ENCODE data around the gene B4GALT6. TPM values are rescaled to one million over a fixed set of nuclear protein-coding genes. Genes with fewer than 3 reads are reported as not detected.
"Not testable (repeated sequence)": the region's sequence is repeated elsewhere in the genome, so short reads cannot be mapped to it uniquely, and the experiment has no call there.

B4GALT6 gene, protein sequence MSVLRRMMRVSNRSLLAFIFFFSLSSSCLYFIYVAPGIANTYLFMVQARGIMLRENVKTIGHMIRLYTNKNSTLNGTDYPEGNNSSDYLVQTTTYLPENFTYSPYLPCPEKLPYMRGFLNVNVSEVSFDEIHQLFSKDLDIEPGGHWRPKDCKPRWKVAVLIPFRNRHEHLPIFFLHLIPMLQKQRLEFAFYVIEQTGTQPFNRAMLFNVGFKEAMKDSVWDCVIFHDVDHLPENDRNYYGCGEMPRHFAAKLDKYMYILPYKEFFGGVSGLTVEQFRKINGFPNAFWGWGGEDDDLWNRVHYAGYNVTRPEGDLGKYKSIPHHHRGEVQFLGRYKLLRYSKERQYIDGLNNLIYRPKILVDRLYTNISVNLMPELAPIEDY
- total RNA-seq: 10 to 100 TPM in 1 of 4 donors, 1 to 10 TPM in 3; 5.0 to 20.7 (median 6.0) TPM

- Histone ChIP-seq H3K27me3 (no peaks in the 10 kb centered on the region), H3K4me1 (peaks cover 0 to 11% (median 5%) of the 10 kb centered on the region in 4 donors), H3K9me3 (no peaks in the 10 kb centered on the region), H3K4me3 (peak within 1 kb of the TSS; percentile 49 to 80 (median 66)), H3K27ac (peak within 1 kb of the TSS; percentile 42 to 90 (median 80)), H3K36me3 (no peaks in the 10 kb centered on the region)
- peak in 2 of 3 donors; percentile 52 to 66 for DNase-seq
- TF ChIP-seq CTCF (IDR thresholded peaks at IDR 0.05) (no peak), POLR2A (IDR thresholded peaks at IDR 0.05) (no peak)
Observed at GRCh38 chr18:31684279-31685096, at the start of gene B4GALT6. Gene B4GALT6 (minus strand): TSS chr18:31684581. CDS start chr18:31684426, 155 bp downstream.

DNA sequence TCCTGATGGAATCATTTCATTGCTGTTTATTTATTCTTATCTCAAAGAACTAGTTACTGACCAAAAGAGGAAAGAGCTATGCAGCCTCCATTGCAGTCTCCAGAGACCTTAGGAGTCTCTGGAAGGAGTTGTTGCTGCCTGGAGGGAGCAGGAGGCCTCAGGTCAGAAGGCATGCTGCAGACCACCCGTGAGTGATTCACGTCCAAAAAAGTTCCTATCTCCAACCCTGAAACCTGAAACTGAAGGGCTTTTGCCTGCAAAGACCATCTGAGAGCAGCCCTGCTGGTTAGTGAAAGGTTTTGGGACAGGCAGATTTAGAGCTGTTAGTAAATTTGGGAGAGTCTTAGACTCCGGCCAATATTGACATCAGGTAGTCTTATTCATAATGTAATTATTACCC, 47.2 kb upstream of the B4GALT6 start:
- H3K27ac ChIP-seq: no peak overlapping the region
- no peaks in the 10 kb centered on the region for H3K27me3 ChIP-seq
- H3K9me3 ChIP-seq: no peaks in the 10 kb centered on the region
- H3K36me3 ChIP-seq: no peaks in the 10 kb centered on the region
- no peak for DNase-seq
- TF ChIP-seq POLR2A (IDR thresholded peaks at IDR 0.05) (no peak), CTCF (IDR thresholded peaks at IDR 0.05) (no peak)
- no peak overlapping the region for H3K4me3 ChIP-seq
- no peaks in the 10 kb centered on the region for H3K4me1 ChIP-seq

DNA sequence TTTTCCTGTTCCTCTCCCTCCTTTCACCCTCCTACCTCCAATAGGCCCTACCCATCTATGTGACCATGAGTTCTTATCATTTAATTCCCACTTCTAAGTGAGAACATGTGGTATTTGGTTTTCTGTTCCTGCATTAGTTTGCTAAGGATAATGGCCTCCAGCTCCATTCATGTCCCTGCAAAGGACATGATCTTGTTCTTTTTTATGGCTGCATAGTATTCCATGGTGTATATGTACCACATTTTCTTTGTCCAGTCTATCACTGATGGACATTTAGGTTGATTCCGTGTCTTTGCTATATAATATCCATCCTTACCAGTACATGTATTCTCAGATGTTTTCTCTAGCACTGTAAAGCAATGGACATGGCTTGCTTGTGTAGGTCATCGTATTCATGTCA, 44.8 kb upstream of the B4GALT6 start:
- H3K4me1 ChIP-seq, H3K27me3 ChIP-seq: not testable (repeated sequence)

GRCh38 chr18:31723990-31724711, 39.8 kb upstream of the B4GALT6 start:
- no peaks in the 10 kb centered on the region for H3K36me3 ChIP-seq
- peak in 1 of 3 donors; percentile 53 for DNase-seq
- no peaks in the 10 kb centered on the region for H3K27me3 ChIP-seq
- no peaks in the 10 kb centered on the region for H3K9me3 ChIP-seq
- peaks cover 0 to 8% (median 0%) of the 10 kb centered on the region in 4 donors for H3K4me1 ChIP-seq
- peak overlapping the region; percentile 18 to 53 (median 41) for H3K4me3 ChIP-seq
- TF ChIP-seq POLR2A (IDR thresholded peaks at IDR 0.05) (no peak), CTCF (IDR thresholded peaks at IDR 0.05) (no peak)
- no peak overlapping the region for H3K27ac ChIP-seq

More for the DNA sequence above, 44.8 kb upstream of the B4GALT6 start:
- H3K27ac ChIP-seq, H3K4me3 ChIP-seq, H3K9me3 ChIP-seq, H3K36me3 ChIP-seq, DNase-seq: not testable (repeated sequence)

- DNase-seq: no peak
- Histone ChIP-seq H3K4me1 (peaks cover 0 to 8% (median 0%) of the 10 kb centered on the region in 4 donors), H3K4me3 (peak overlapping the region; percentile 18 to 53 (median 41)), H3K9me3 (no peaks in the 10 kb centered on the region), H3K36me3 (no peaks in the 10 kb centered on the region), H3K27me3 (no peaks in the 10 kb centered on the region), H3K27ac (no peak overlapping the region)
- TF ChIP-seq POLR2A (IDR thresholded peaks at IDR 0.05): no peak
- no peak for TF ChIP-seq CTCF (IDR thresholded peaks at IDR 0.05)
Observed at GRCh38 chr18:31723639-31723989, 39.2 kb upstream of the B4GALT6 start.
